GM12878 (cell line): ENCODE data around the gene KRTAP3-2. TPM values are rescaled to one million over a fixed set of nuclear protein-coding genes. Genes with fewer than 3 reads are reported as not detected.

Experiments
- JUNB ChIP-seq: IDR thresholded peaks from 2 replicates; pipeline ENCODE4 v1.6.1; 2016; ENCODE audit warnings: antibody characterized with exemption, mild to moderate bottlenecking
- PAX8 ChIP-seq: fragments of 450-650 bp; IDR thresholded peaks from 2 replicates; pipeline ENCODE4 v1.6.1; 2017; ENCODE audit warnings: mild to moderate bottlenecking, moderate library complexity
- TCF3 ChIP-seq: IDR thresholded peaks from 2 replicates; pipeline ENCODE4 v1.6.1; 2012; ENCODE audit warnings: low read depth, mild to moderate bottlenecking, low read length, borderline replicate concordance; ENCODE audit not compliant: insufficient read depth
- ZNF384 ChIP-seq: IDR thresholded peaks from 2 replicates; pipeline ENCODE4 v1.6.1; 2012; ENCODE audit warnings: low read depth, mild to moderate bottlenecking, low read length, improper control_type of control experiment, borderline replicate concordance
- ZNF622 ChIP-seq: fragments of 450-650 bp; IDR thresholded peaks from 2 replicates; pipeline ENCODE4 v1.6.1; 2017; ENCODE audit warnings: mild to moderate bottlenecking, inconsistent platforms
- polyA plus RNA-seq, 11 experiments: library from polyadenylated mRNA; depleted of rRNA in 4 of 11; unstranded in 6 of 11; stranded (reverse) in 5 of 11; fragments of >200 nt; fragmentation: Nextera tagmentation in 4 of 11; fragmentation: Illumina TruSeq in 1 of 11; extraction: Ambion mirVana in 4 of 11; extraction: Trizol in 1 of 11; gene quantifications; 1 replicate in 1 of 11; 2 replicates in 10 of 11; pipeline versions ENCODE4 v1.2.1 to v1.2.3, GENCODE V29; 2011 to 2016; ENCODE audit warnings: inconsistent platforms in 2 of 11, missing spikeins in 2 of 11, low read depth in 1 of 11
- total RNA-seq, 4 experiments: library from RNA; depleted of rRNA in 3 of 4; stranded (reverse); fragments of >200 nt in 3 of 4; fragmentation: Illumina TruSeq in 1 of 4; extraction: Trizol in 1 of 4; gene quantifications; 2 replicates each; pipeline versions ENCODE4 v1.2.1 to v1.2.3, GENCODE V29; 2013 to 2021
- TF ChIP-seq, protein P1 (sequence below): fragments of 450-650 bp; conservative IDR thresholded peaks from 2 replicates; pipeline ENCODE4 v1.6.1; 2017; ENCODE audit warnings: mild to moderate bottlenecking, moderate library complexity
- TF ChIP-seq, protein P2 (sequence below): fragments of 450-650 bp; IDR thresholded peaks from 2 replicates; pipeline ENCODE4 v1.6.1; 2016; ENCODE audit warnings: mild to moderate bottlenecking, moderate library complexity, borderline replicate concordance

The KRTAP3-2 gene
- total and polyA plus RNA-seq, 10 of the 15 experiments (the other 5 are each of a cell fraction or from before 2014, with no cell fraction given) = not detected

DNA sequence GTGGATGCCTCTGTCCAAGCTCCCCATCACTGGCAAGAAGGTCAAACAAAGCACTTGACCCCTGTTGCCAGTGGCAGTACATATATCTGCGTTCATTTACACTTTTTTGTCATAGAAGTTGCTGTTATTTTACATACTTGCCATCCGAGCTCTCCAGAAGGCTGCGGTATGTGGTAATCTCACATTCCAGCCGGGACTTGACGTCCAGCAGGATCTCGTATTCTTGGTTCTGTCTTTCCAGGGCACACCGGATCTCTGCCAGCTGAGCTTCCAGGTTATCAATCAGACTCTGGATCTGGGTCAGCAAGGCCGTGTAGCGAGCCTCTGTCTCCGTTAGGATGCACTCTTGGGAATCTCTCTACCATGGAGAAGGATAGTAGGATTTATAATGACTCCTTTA lies 39.6 kb downstream of the KRTAP3-2 start (continued):
- TF ChIP-seq ZNF622 (no peak), ZNF384 (no peak), JUNB (no peak), TCF3 (no peak), PAX8 (no peak)
- TF ChIP-seq, protein P1, sequence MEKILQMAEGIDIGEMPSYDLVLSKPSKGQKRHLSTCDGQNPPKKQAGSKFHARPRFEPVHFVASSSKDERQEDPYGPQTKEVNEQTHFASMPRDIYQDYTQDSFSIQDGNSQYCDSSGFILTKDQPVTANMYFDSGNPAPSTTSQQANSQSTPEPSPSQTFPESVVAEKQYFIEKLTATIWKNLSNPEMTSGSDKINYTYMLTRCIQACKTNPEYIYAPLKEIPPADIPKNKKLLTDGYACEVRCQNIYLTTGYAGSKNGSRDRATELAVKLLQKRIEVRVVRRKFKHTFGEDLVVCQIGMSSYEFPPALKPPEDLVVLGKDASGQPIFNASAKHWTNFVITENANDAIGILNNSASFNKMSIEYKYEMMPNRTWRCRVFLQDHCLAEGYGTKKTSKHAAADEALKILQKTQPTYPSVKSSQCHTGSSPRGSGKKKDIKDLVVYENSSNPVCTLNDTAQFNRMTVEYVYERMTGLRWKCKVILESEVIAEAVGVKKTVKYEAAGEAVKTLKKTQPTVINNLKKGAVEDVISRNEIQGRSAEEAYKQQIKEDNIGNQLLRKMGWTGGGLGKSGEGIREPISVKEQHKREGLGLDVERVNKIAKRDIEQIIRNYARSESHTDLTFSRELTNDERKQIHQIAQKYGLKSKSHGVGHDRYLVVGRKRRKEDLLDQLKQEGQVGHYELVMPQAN = no peak
- TF ChIP-seq, protein P2, sequence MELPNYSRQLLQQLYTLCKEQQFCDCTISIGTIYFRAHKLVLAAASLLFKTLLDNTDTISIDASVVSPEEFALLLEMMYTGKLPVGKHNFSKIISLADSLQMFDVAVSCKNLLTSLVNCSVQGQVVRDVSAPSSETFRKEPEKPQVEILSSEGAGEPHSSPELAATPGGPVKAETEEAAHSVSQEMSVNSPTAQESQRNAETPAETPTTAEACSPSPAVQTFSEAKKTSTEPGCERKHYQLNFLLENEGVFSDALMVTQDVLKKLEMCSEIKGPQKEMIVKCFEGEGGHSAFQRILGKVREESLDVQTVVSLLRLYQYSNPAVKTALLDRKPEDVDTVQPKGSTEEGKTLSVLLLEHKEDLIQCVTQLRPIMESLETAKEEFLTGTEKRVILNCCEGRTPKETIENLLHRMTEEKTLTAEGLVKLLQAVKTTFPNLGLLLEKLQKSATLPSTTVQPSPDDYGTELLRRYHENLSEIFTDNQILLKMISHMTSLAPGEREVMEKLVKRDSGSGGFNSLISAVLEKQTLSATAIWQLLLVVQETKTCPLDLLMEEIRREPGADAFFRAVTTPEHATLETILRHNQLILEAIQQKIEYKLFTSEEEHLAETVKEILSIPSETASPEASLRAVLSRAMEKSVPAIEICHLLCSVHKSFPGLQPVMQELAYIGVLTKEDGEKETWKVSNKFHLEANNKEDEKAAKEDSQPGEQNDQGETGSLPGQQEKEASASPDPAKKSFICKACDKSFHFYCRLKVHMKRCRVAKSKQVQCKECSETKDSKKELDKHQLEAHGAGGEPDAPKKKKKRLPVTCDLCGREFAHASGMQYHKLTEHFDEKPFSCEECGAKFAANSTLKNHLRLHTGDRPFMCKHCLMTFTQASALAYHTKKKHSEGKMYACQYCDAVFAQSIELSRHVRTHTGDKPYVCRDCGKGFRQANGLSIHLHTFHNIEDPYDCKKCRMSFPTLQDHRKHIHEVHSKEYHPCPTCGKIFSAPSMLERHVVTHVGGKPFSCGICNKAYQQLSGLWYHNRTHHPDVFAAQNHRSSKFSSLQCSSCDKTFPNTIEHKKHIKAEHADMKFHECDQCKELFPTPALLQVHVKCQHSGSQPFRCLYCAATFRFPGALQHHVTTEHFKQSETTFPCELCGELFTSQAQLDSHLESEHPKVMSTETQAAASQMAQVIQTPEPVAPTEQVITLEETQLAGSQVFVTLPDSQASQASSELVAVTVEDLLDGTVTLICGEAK = no peak
